Colonic mucosa (tissue), 4 donors: ENCODE data around the gene SLAMF1. TPM values are rescaled to one million over a fixed set of nuclear protein-coding genes. Genes with fewer than 3 reads are reported as not detected.

Experiments
- DNase-seq: peaks from one replicate; pipeline ENCODE4 v3.0.0-alpha.2; 2020
- H3K27ac ChIP-seq: fragments of 200-600 bp; one replicate; pipeline ENCODE4 v1.8.0; 2021
- H3K27me3 ChIP-seq: fragments of 200-600 bp; one replicate; pipeline ENCODE4 v1.8.0; 2021
- H3K36me3 ChIP-seq: fragments of 200-600 bp; one replicate; pipeline ENCODE4 v1.8.0; 2021
- H3K4me1 ChIP-seq: fragments of 200-600 bp; one replicate; pipeline ENCODE4 v1.8.0; 2021; ENCODE audit warnings: mild to moderate bottlenecking
- H3K4me3 ChIP-seq: fragments of 200-600 bp; one replicate; pipeline ENCODE4 v1.8.0; 2021
- H3K9ac ChIP-seq, 2 donors: one replicate each; pipeline ENCODE4 v1.7.0; 2013; ENCODE audit warnings: control low read depth in 2 of 2, low read depth in 2 of 2, low read length in 2 of 2
- H3K9me3 ChIP-seq: fragments of 200-600 bp; one replicate; pipeline ENCODE4 v1.8.0; 2021
- CTCF ChIP-seq: fragments of 200-600 bp; IDR thresholded peaks from one replicate; pipeline ENCODE4 v1.8.0; 2022; ENCODE audit warnings: antibody characterized with exemption, mild to moderate bottlenecking
- intact Hi-C: fragments of 100-400 bp; cut with DNase I; formaldehyde crosslinking; loops from one replicate; pipeline ENCODE4 v1.14.1; 2022
- total RNA-seq, 2 donors: library from RNA; stranded (reverse); fragmentation: NEBNext Ultra II Directional in 1 of 2; extraction: Animal tissue kit (Norgen Biotek cat#: 25700) in 1 of 2; gene quantifications; one replicate each; pipeline ENCODE4 v1.2.1, GENCODE V29; 2021
- donor health status: healthy.
- donor health status: DM: no; HTN: no; CAD: no.
- donor health status: DM: no; HTN: no; CAD: no.

The SLAMF1 gene
- total RNA-seq, 2 donors from 2014 or later: 0.69 to 1.2 TPM

GRCh38 chr1:160614410-160614809 is 32.4 kb downstream of the SLAMF1 start:
- intact Hi-C loops: loop anchor here (5.0 kb wide), 1 partner anchor 48 kb away; no protein-coding TSS in a partner anchor
- H3K9me3 ChIP-seq: no peaks in the 10 kb centered on the region
- no peak overlapping the region for H3K9ac ChIP-seq
- H3K27me3 ChIP-seq: no peaks in the 10 kb centered on the region
- no peak for TF ChIP-seq CTCF
- H3K4me3 ChIP-seq: no peak overlapping the region
- no peak for DNase-seq
- H3K4me1 ChIP-seq: no peaks in the 10 kb centered on the region
- H3K27ac ChIP-seq: no peak overlapping the region
- no peaks in the 10 kb centered on the region for H3K36me3 ChIP-seq

DNA sequence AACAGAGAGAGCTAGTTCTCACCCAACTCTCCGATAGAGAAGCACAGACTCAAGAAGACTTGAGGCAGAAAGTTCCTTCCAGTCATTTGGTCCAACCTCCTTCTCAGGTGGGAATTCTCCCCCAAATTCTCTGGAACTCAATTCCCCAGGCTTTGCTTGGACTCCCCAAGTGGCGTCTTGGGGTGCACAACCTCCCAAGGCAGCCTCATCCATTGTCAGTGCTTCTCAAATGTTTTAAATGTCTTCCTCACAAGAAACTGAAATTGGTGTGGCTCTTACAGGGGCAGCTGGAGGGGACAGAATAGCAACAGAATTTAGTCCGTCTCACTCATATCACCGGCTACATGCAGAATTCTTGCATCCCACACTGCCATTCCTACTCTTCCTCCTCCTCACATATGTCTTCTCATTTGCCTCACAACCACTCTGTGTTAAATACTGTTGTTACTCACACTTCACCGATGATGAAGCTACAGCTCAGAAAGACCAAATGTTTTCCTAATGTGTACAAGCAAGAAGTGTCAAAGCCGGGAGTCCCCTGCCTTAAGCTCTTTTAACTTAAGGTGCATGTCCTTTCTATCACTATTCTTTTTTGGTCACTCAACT is 34.1 kb downstream of the SLAMF1 start:
- intact Hi-C loops: loop anchor here (5.0 kb wide), 1 partner anchor 50 kb away; no protein-coding TSS in a partner anchor
- no peak overlapping the region for H3K4me3 ChIP-seq
- no peak overlapping the region for H3K9ac ChIP-seq
- no peaks in the 10 kb centered on the region for H3K36me3 ChIP-seq
- H3K27me3 ChIP-seq: no peaks in the 10 kb centered on the region
- no peak for TF ChIP-seq CTCF
- no peak overlapping the region for H3K27ac ChIP-seq
- no peak for DNase-seq
- H3K9me3 ChIP-seq: no peaks in the 10 kb centered on the region
- H3K4me1 ChIP-seq: no peaks in the 10 kb centered on the region

GRCh38 chr1:160610569-160611242 is 36.1 kb downstream of the SLAMF1 start:
- no peaks in the 10 kb centered on the region for H3K27me3 ChIP-seq
- H3K27ac ChIP-seq: no peak overlapping the region
- no peaks in the 10 kb centered on the region for H3K9me3 ChIP-seq
- no peak overlapping the region for H3K9ac ChIP-seq
- no peaks in the 10 kb centered on the region for H3K4me1 ChIP-seq
- DNase-seq: no peak
- no peak overlapping the region for H3K4me3 ChIP-seq
- no peak for TF ChIP-seq CTCF
- H3K36me3 ChIP-seq: no peaks in the 10 kb centered on the region
- intact Hi-C loops: loop anchor here (5.0 kb wide), 1 partner anchor 52 kb away; no protein-coding TSS in a partner anchor

DNA sequence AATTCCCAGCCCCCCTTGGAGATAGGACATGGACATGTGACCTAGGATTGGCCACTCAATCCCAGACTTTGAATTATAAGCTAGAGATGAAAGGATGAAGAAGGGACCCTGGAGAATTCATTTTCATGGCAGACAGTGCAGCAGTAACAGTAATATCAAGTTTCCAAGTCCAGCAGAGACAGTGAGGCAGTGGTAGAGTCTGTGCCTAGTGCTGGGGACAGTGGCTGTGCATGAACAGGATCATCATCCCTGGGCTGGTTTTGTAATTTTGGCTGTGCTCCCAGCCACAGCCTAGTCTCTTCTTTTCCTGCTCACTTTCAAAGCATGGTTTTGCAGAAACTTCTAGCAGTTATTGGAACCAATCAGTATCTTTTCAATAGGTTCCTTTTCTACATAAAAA is 37.9 kb downstream of the SLAMF1 start:
- intact Hi-C loops: loop anchor here (10.0 kb wide), 2 partner anchors 64 to 114 kb away; no protein-coding TSS in a partner anchor
- no peak for DNase-seq
- Histone ChIP-seq H3K27me3 (no peaks in the 10 kb centered on the region), H3K9ac (no peak overlapping the region), H3K36me3 (no peaks in the 10 kb centered on the region), H3K4me3 (no peak overlapping the region), H3K4me1 (no peaks in the 10 kb centered on the region), H3K9me3 (no peaks in the 10 kb centered on the region), H3K27ac (no peak overlapping the region)
- TF ChIP-seq CTCF: no peak

GRCh38 chr1:160608514-160608913 is 38.3 kb downstream of the SLAMF1 start:
- no peak for TF ChIP-seq CTCF
- Histone ChIP-seq H3K27me3 (no peaks in the 10 kb centered on the region), H3K4me1 (no peaks in the 10 kb centered on the region), H3K9ac (no peak overlapping the region), H3K27ac (no peak overlapping the region), H3K4me3 (no peak overlapping the region), H3K9me3 (no peaks in the 10 kb centered on the region), H3K36me3 (no peaks in the 10 kb centered on the region)
- DNase-seq: no peak
- intact Hi-C loops: loop anchor here (10.0 kb wide), 2 partner anchors 64 to 114 kb away; no protein-coding TSS in a partner anchor
